ENCODE results near the gene SIRT6. TPM values are rescaled to one million over a fixed set of nuclear protein-coding genes. Genes with fewer than 3 reads are reported as not detected.

The SIRT6 gene
- polyA plus RNA-seq, 1 donor (not counting 4 experiments of a cell fraction or from before 2014, with no cell fraction given): 14.6 TPM

- Histone ChIP-seq H3K36me3 (ENCODE audit: control insufficient read depth in 2 of 2, extremely low read depth in 1 of 2, insufficient read depth in 2 of 2, low read length in 2 of 2) (no peaks in the 10 kb centered on the region), H3K4me3 (ENCODE audit: control insufficient read depth in 2 of 3, extremely low read depth in 1 of 3, insufficient read depth in 2 of 3, low read depth in 1 of 3, low read length in 3 of 3) (no peak overlapping the region), H3K4me2 (ENCODE audit: control insufficient read depth, extremely low read depth, insufficient read depth, low read depth, low read length) (no peak overlapping the region), H3K27me3 (ENCODE audit: control insufficient read depth, extremely low read depth, insufficient read depth, low read length) (no peaks in the 10 kb centered on the region), H4K20me1 (ENCODE audit: control insufficient read depth, extremely low read depth, insufficient read depth, low read length) (no peaks in the 10 kb centered on the region), H3K9me3 (ENCODE audit: control insufficient read depth, low read depth, low read length) (no peaks in the 10 kb centered on the region), H3K4me1 (ENCODE audit: control insufficient read depth, extremely low read depth, insufficient read depth, low read length) (no peaks in the 10 kb centered on the region), H3K9me1 (ENCODE audit: control insufficient read depth, extremely low read depth, insufficient read depth, low read length) (no peaks in the 10 kb centered on the region), H3K27ac (ENCODE audit: control insufficient read depth, insufficient read depth, low read length) (no peak overlapping the region), H3K9ac (ENCODE audit: control insufficient read depth, extremely low read depth, insufficient read depth, low read length) (no peak overlapping the region), H3K79me2 (ENCODE audit: control insufficient read depth, insufficient read depth, low read length) (no peaks in the 10 kb centered on the region), H2AFZ (ENCODE audit: control insufficient read depth, low read length) (no peak overlapping the region)
- TF ChIP-seq EZH2 (IDR thresholded peaks at IDR 0.05; ENCODE audit: low read length) (no peak), CTCF (optimal IDR thresholded peaks at IDR 0.05 in 1 of 3, IDR thresholded peaks at IDR 0.05 in 1 of 3, conservative IDR thresholded peaks at IDR 0.05 in 1 of 3; ENCODE audit: extremely low read depth in 1 of 3, insufficient read depth in 2 of 3, low read length in 3 of 3) (no peak)
- dilution Hi-C loops (cut with MboI; ENCODE audit: extremely low pct_ligation_motif_present, low sequenced_read_pairs): no loop called here
- FAIRE-seq (no peak), DNase-seq (ENCODE audit: low read depth, low spot score) (no peak)
Measured at GRCh38 chr19:4151623-4152022, 30.7 kb downstream of the SIRT6 start.

- Histone ChIP-seq H3K27ac (ENCODE audit: control insufficient read depth, insufficient read depth, low read length) (no peak overlapping the region), H3K27me3 (ENCODE audit: control insufficient read depth, extremely low read depth, insufficient read depth, low read length) (no peaks in the 10 kb centered on the region), H3K4me1 (ENCODE audit: control insufficient read depth, extremely low read depth, insufficient read depth, low read length) (peaks cover 6% of the 10 kb centered on the region), H3K4me2 (ENCODE audit: control insufficient read depth, extremely low read depth, insufficient read depth, low read depth, low read length) (no peak overlapping the region), H3K9me1 (ENCODE audit: control insufficient read depth, extremely low read depth, insufficient read depth, low read length) (no peaks in the 10 kb centered on the region), H3K9ac (ENCODE audit: control insufficient read depth, extremely low read depth, insufficient read depth, low read length) (no peak overlapping the region), H3K4me3 (ENCODE audit: control insufficient read depth in 2 of 3, extremely low read depth in 1 of 3, insufficient read depth in 2 of 3, low read depth in 1 of 3, low read length in 3 of 3) (no peak overlapping the region), H4K20me1 (ENCODE audit: control insufficient read depth, extremely low read depth, insufficient read depth, low read length) (no peaks in the 10 kb centered on the region), H3K79me2 (ENCODE audit: control insufficient read depth, insufficient read depth, low read length) (no peaks in the 10 kb centered on the region), H2AFZ (ENCODE audit: control insufficient read depth, low read length) (no peak overlapping the region), H3K36me3 (ENCODE audit: control insufficient read depth in 2 of 2, extremely low read depth in 1 of 2, insufficient read depth in 2 of 2, low read length in 2 of 2) (no peaks in the 10 kb centered on the region), H3K9me3 (ENCODE audit: control insufficient read depth, low read depth, low read length) (no peaks in the 10 kb centered on the region)
- TF ChIP-seq EZH2 (IDR thresholded peaks at IDR 0.05; ENCODE audit: low read length): no peak
- TF ChIP-seq CTCF (optimal IDR thresholded peaks at IDR 0.05 in 1 of 3, IDR thresholded peaks at IDR 0.05 in 1 of 3, conservative IDR thresholded peaks at IDR 0.05 in 1 of 3; ENCODE audit: extremely low read depth in 1 of 3, insufficient read depth in 2 of 3, low read length in 3 of 3): no peak
- no peak for DNase-seq (ENCODE audit: low read depth, low spot score)
- dilution Hi-C loops (cut with MboI; ENCODE audit: extremely low pct_ligation_motif_present, low sequenced_read_pairs): no loop called here
- no peak for FAIRE-seq
Measured at GRCh38 chr19:4149518-4150288, 32.7 kb downstream of the SIRT6 start.

Measured in keratinocyte (primary cell).